Activated CD4-positive, alpha-beta T cell treated with anti-CD3 and anti-CD28 coated beads, Interleukin-2, Interleukin-4, amounts not matched to agents 100 ng/mL and 50 ng/mL, durations not matched to agents 16 hours and 8 hours (primary cell): ENCODE data around the gene NUAK1.
A peak's percentile ranks its signal among the peaks of the same experiment; 100 is the strongest.

Experiments used
- DNase-seq: peaks from one replicate; pipeline ENCODE4 v3.0.0-alpha.2; 2020; ENCODE audit warnings: low spot score

NUAK1 gene

DNA sequence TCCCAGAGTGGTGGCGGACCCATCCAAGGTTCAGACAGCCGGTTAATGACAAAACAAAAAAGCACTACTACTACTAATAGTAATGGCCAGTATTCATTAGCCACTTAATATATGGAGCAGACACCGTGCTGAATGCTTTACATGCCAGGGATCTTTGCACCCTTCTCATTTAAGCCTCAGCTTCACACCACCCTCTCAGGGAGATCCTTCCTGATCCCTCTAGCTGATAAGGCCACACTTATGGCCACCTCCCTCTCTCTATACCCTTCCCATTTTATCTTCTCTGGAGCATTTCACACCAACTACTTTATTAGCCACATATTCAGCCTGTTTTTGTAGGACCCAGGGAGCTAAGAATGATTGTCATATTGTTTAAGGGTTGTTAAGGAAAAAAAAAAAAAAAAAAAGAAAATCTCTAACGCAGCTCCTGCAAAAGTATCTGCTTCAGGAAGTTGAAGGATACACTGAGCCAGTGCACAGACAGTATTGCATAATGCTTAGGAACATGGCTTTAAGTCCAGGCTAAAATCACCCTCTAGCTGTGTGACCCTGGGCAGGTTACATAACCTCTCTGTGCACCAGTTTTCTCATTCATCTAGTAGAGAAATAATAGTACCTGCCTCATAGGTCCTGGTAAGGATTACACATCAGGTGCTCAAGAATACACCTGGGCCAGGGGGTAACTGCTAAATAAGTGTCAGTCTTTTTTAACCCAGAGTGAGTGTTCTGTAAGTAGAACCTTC, 29.4 kb downstream of the NUAK1 start:
- DNase-seq, result no peak

DNA sequence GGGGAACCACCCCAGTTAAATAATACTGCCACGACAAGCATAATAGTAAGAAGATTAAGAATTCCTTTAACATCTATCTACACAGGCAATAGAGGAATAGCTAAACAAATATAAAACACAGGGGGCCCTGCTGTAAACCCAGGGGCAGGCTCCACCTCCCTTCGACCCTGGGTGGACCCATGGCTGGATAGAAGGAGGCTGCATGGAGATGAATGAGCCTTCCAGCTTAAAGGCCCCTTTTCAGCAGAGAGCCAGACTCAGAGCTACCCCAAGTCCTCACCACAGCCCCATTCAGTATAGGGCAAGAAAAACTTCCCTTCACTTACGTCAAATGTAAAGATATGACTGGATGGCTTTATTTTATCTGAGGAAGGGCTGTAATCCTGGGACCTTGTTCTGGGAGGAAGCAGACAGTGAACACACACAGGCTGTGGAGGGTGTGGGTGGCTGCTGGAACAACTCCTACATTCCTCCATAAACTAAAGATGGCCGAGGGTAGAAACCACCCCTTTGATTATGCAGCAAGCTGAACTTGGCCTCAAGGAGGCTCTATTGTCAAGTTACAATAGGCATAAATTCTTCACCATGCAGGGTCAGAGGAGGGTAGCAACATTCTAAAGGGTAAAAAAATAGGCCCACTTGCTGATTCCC, 30.4 kb downstream of the NUAK1 start:
- DNase-seq, result no peak

DNA sequence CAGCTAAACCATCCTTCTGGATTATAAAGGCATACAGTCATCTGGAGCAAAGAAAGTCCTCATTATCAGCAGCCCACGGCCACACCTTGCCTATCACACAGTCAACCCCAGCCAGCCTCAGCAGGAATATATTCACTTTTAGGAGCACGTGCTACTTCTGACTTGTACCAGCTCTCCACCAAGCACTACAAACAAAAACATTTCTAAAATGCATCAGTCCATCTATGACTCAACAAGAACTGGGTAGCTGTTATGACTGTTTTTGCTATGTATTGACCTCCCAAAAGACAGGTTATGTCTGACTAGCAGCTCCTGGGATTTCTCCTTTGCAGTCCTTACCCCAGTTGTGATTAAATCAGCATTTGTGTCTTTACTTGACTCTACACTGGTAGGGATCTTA, 31.2 kb downstream of the NUAK1 start:
- no peak for DNase-seq

DNA sequence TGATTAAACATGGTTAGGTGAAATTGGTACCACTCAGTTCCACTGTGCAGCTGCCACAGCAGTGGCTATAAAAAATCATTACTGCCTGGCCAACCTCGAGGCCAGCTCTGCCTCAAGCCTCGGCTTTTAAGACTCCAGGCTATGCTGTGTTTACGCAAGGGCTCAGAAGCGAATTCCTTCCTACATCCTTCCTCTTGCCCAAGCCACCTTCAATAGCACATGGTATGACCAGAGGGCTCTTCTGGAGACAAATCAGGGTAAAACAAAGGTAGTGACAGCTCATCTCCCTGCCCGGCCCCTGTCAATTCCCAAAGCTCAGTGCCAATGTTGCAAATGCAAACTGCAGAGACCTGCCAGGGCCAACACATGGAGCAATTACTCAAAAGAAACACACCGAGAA, 31.9 kb downstream of the NUAK1 start:
- DNase-seq, result no peak

DNA sequence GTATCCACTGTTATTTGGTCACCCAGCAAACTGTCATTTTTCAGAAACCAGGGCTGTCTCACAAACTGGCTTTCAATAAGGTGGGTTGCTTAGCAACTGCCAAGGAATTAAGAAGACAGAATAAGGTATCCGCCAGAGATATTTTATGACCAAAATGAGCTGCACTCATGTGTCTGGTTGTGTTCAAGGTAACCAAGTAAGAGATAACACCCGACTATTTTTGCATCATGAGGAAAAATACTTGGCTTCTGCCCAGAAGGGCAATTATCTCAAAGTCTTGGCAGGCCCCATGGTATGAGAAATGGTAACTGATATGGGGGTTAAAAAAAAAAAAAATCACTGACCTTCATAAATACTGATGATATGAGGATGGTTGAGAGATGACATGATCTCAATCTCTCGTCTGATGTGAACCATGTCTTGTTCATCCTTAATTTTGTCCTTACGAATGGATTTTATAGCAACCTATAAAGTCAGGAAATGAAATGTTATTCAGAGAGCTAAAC, 32.6 kb downstream of the NUAK1 start:
- no peak for DNase-seq

GRCh38 chr12:106101803-106102202, 37.0 kb downstream of the NUAK1 start:
- DNase-seq, result no peak

- DNase-seq, result no peak
Measured at GRCh38 chr12:106098691-106099200, 40.0 kb downstream of the NUAK1 start.

GRCh38 chr12:106097011-106097410, 41.7 kb downstream of the NUAK1 start:
- no peak for DNase-seq

- no peak for DNase-seq
Measured at GRCh38 chr12:106096376-106096775, 42.4 kb downstream of the NUAK1 start.

DNA sequence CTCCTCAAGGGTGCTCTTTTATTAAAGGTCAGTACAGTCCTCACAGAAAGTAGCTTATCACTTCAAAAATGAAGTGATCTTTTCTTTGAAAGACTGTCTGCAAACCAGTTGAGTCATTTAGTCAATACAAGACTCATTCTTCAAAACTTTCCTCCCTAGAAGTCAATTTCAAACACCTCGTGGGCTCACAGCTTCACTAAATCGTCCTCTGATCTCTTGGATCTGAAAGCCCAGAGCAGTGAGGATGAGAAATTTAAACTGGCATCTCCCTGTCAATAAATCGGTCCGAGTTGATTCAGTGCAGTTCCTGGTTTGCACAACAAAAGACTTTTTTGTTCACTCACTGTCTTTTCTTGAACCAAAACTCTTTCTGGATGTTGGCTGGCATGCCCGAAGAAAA, 44.5 kb downstream of the NUAK1 start:
- DNase-seq, result no peak

GRCh38 chr12:106093246-106093645, 45.5 kb downstream of the NUAK1 start:
- no peak for DNase-seq

DNA sequence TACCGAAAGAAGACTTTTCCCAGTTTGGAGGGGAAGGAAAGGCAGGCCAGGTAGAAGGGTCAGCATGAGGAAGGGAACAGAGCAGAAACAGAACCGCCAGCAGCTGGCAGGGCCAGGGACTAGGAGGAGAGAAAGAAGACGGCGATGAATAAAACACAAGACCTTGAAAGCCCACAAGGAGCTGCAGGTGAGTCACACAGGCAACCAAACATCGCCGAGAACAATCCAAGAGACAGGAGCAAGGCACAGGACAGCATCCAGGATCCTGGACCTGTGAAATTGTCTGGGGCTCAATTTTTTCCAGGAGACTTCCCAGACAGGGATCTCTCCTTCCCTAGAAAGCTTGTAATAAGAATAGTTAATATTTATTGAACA, 47.3 kb downstream of the NUAK1 start:
- no peak for DNase-seq

DNA sequence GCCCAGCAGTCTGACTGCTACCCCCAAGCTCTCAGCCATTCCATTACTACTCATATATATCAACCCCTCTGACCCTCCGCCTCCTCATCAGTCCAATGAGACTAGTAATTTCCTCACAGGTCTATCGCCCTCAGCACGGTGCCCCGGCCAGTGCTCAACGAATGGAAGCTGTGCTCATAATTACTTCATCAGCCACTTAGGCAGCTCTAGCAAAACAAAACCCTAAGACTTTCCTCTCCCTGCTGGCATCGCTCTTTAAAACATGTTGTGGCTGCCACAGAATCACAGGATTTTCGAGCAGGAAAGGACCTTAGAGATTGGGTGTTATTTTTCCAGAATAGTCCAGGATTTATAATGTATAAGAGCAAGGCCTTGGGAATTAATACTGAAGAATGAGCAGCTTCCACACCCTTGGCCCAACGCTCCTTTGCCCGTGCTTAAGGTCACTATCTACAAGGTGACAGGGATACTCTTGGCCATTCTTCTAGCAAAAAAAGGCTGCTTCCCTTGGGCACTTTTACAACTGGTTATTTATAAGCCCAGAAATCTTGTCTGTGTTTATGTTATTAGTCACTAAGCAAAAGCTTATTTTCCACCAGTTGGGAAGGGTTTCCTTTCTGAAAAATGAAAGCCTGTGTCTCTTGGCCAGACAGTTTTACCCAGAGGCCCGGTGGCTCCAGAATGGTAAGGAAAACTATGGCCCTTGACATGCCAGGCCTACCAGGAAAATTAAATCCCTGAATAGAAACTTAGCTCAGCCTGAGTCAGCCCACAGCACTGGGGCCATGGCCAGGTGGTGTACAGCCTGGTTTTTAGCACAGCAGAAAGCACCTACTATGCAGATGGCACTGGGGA, 47.9 kb downstream of the NUAK1 start:
- DNase-seq, result no peak

- DNase-seq, result no peak
Measured at GRCh38 chr12:106089935-106090334, 48.8 kb downstream of the NUAK1 start.

GRCh38 chr12:106088811-106089485, 49.8 kb downstream of the NUAK1 start:
- no peak for DNase-seq

DNA sequence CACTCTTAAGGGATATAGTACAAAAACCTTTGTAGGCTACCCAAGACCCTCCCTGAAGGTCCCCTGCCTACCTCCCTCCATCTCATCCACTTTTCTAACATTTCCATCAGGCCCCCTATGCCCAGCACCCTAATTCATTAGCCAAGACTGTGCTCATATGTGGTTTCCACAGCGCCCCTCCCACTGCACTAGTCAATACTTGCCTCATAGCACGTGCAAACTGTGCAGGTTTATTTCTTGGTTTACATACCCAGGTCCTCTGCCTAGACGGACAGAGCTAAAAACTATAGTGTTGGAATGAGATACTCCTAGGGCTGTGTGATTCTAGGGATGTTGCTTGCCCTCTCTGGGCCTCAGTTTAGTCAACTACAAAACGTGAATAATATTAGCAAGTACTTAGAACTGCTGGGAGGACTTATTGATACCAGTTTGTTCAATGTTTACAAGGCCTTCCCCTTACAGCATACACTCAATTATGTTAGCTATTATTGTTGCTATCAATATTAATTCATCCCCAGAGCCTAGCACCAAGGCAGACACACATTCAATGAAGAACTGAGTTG, 50.4 kb downstream of the NUAK1 start:
- DNase-seq, result no peak

DNA sequence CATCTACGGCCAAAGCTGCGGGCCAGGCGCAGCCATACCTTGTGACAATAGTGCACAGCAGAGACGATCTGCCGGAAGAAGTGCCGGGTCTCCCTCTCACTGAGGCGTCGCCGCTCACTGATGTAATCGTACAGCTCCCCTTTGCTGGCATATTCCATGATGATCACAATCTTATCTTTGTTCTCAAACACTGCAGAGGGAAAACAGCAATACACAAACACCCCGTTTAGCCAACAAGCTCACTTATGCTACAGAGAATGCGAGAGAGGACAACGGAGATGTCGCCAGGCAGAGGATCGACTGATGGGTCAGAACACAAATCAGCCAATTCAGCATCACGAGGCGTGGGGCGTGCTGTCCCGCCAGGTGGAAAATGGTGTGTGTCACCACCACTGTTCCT, 52.1 kb downstream of the NUAK1 start:
- DNase-seq, result no peak

- DNase-seq, result peak; percentile 5
Measured at GRCh38 chr12:106085213-106085612, 53.5 kb downstream of the NUAK1 start.

DNA sequence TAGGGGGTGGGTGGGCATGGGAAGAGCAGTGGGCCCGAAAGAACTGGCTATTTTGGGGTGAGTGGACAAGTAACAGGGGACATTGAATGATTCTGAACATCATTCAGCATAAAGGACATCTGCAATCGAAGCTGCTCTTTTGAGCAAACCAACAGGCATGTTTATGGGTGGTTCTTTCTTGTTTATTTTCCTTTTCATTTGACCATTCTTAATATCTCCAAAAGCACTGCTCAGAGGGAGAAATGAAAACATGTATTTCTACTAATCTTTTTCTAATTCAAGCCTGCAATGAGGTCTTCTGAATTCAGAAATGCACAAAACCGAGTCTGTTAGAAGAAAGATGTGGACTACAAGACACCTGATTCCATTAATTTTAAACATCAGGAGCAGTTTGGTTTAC, 54.0 kb downstream of the NUAK1 start:
- DNase-seq, result no peak

- no peak for DNase-seq
Measured at GRCh38 chr12:106084014-106084671, 54.6 kb downstream of the NUAK1 start.
